T-cell (primary cell): ENCODE results near the gene CAMK1D. TPM values are rescaled to one million over a fixed set of nuclear protein-coding genes. Genes with fewer than 3 reads are reported as not detected.
A peak's percentile ranks its signal among the peaks of the same experiment; 100 is the strongest.

Experiments used
- ATAC-seq, 4 experiments: fragments of 200-7000 bp in 3 of 4; fragments of 150-1000 bp in 1 of 4; cut with Tn5 transposase; replicated peaks in 1 of 4; 1 replicate in 3 of 4; 2 replicates in 1 of 4; pipeline ENCODE4 v1.10.0; 2021; ENCODE audit warnings: moderate library complexity in 3 of 4, mild to moderate bottlenecking in 2 of 4, moderate number of reproducible peaks in 1 of 4
- CTCF ChIA-PET, 2 donors: fragments of 300-600 bp; sonication (Branson Sonifier 250); formaldehyde crosslinking; loops; one replicate each; lab custom pipeline; 2022; ENCODE audit warnings: antibody characterized with exemption in 2 of 2; lab: Charles Lee
- POLR2A ChIA-PET, 2 donors: fragments of 300-600 bp; sonication (Branson Sonifier 250); formaldehyde crosslinking; loops; one replicate each; lab custom pipeline; 2022; ENCODE audit warnings: antibody characterized with exemption in 2 of 2; lab: Charles Lee
- DNase-seq, 35 experiments: peaks; one replicate each; pipeline versions ENCODE4 v3.0.0 to v3.0.0-alpha.2; 2013 to 2023
- H3K27ac ChIP-seq: one replicate; pipeline ENCODE4 v1.5.1; 2013; ENCODE audit warnings: low read length
- H3K27me3 ChIP-seq, 2 experiments: replicated peaks in 1 of 2; 1 replicate in 1 of 2; 2 replicates in 1 of 2; pipeline versions ENCODE4 v1.6.1 to v1.7.0; 2013; ENCODE audit warnings: low read length in 1 of 2, mixed read lengths in 1 of 2; ENCODE audit not compliant: control insufficient read depth in 2 of 2, insufficient read depth in 2 of 2; ENCODE audit errors: extremely low read depth in 1 of 2
- H3K36me3 ChIP-seq, 2 donors: 1 replicate in 1 of 2; 2 replicates in 1 of 2; pipeline versions ENCODE4 v1.6.1 to v1.7.0; 2013; ENCODE audit warnings: low read length in 1 of 2; ENCODE audit not compliant: control insufficient read depth in 2 of 2, insufficient read depth in 1 of 2; ENCODE audit errors: extremely low read depth in 1 of 2
- H3K4me1 ChIP-seq, 2 experiments: 1 replicate in 1 of 2; 2 replicates in 1 of 2; pipeline versions ENCODE4 v1.6.1 to v1.7.0; 2013; ENCODE audit warnings: low read length in 2 of 2, mixed read lengths in 1 of 2; ENCODE audit not compliant: insufficient read depth in 2 of 2, control insufficient read depth in 1 of 2; ENCODE audit errors: extremely low read depth in 1 of 2
- H3K4me3 ChIP-seq, 2 donors: 1 replicate in 1 of 2; 2 replicates in 1 of 2; pipeline versions ENCODE4 v1.5.1 to v1.7.0; 2013; ENCODE audit warnings: mild to moderate bottlenecking in 2 of 2, low read length in 1 of 2, moderate library complexity in 1 of 2; ENCODE audit not compliant: control insufficient read depth in 1 of 2; ENCODE audit errors: extremely low read depth in 1 of 2
- H3K9me3 ChIP-seq: 2 replicates; pipeline ENCODE4 v1.7.0; 2013
- H3K27ac Mint-ChIP-seq, 2 donors: one replicate each; pipeline ENCODE4 v1.8.0; 2020 to 2021; ENCODE audit warnings: mild to moderate bottlenecking in 2 of 2, mixed read lengths in 2 of 2
- H3K27me3 Mint-ChIP-seq, 2 donors: one replicate each; pipeline ENCODE4 v1.8.0; 2021 to 2022; ENCODE audit warnings: mixed read lengths in 2 of 2
- H3K36me3 Mint-ChIP-seq: one replicate; pipeline ENCODE4 v1.8.0; 2021; ENCODE audit warnings: mixed read lengths
- H3K4me1 Mint-ChIP-seq, 3 donors: one replicate each; pipeline ENCODE4 v1.8.0; 2020 to 2022; ENCODE audit warnings: mixed read lengths in 3 of 3, mild to moderate bottlenecking in 1 of 3
- H3K4me3 Mint-ChIP-seq, 3 donors: one replicate each; pipeline ENCODE4 v1.8.0; 2020 to 2022; ENCODE audit warnings: mild to moderate bottlenecking in 3 of 3, mixed read lengths in 3 of 3, moderate library complexity in 3 of 3
- H3K9me3 Mint-ChIP-seq, 3 donors: one replicate each; pipeline ENCODE4 v1.8.0; 2020 to 2022; ENCODE audit warnings: mixed read lengths in 3 of 3
- WGBS: methylation state at CpG from one replicate; pipeline ENCODE4 v1.1.5; 2013; ENCODE audit warnings: missing lambda C conversion rate; ENCODE audit not compliant: insufficient coverage; 5-methylcytosine and 5-hydroxymethylcytosine counted together
- total RNA-seq, 35 experiments: library from RNA in 6 of 35; stranded (reverse) in 6 of 35; fragments of 120-200 nt in 1 of 35; gene quantifications; one replicate each; pipeline versions ENCODE4 v1.2.1 to v1.2.4 and lab custom pipeline; 2013 to 2026

CAMK1D gene
- total RNA-seq, 5 donors from 2014 or later (not counting 1 experiment from before 2014, with no cell fraction given) = 16.8 to 31.3 (median 23.6) TPM

- Mint-ChIP-seq H3K27ac (no peak overlapping the region), H3K4me1 (peaks cover 21 to 42% (median 27%) of the 10 kb centered on the region in 3 donors), H3K27me3 (no peaks in the 10 kb centered on the region), H3K9me3 (no peaks in the 10 kb centered on the region), H3K36me3 (no peaks in the 10 kb centered on the region), H3K4me3 (no peak overlapping the region)
- ChIA-PET CTCF (no interaction called here), POLR2A (interaction anchor here in 1 of 2 donors (0.6 kb wide), 1 partner anchor 137 kb away, joined by 3 read pairs; no protein-coding TSS in a partner anchor)
- Histone ChIP-seq H3K4me1 (no peaks in the 10 kb centered on the region), H3K4me3 (no peak overlapping the region), H3K36me3 (no peaks in the 10 kb centered on the region), H3K27me3 (no peaks in the 10 kb centered on the region), H3K9me3 (no peaks in the 10 kb centered on the region), H3K27ac (no peak overlapping the region)
- 100% methylated on average over 2 of the region's 6 CpGs for WGBS
- ATAC-seq (no peak), DNase-seq (no peak)
These were observed 47.2 kb downstream of the CAMK1D start for GRCh38 chr10:12396567-12396966.

GRCh38 chr10:12397147-12397896 is 48.0 kb downstream of the CAMK1D start:
- Mint-ChIP-seq H3K4me1 (peaks cover 22 to 38% (median 26%) of the 10 kb centered on the region in 3 donors), H3K4me3 (no peak overlapping the region), H3K36me3 (peaks cover under 1% of the 10 kb centered on the region), H3K27ac (no peak overlapping the region), H3K9me3 (no peaks in the 10 kb centered on the region), H3K27me3 (no peaks in the 10 kb centered on the region)
- H3K36me3 ChIP-seq = no peaks in the 10 kb centered on the region
- no peak overlapping the region for H3K27ac ChIP-seq
- no peak overlapping the region for H3K4me3 ChIP-seq
- H3K4me1 ChIP-seq = no peaks in the 10 kb centered on the region
- no peaks in the 10 kb centered on the region for H3K9me3 ChIP-seq
- POLR2A ChIA-PET = interaction anchor here in 1 of 2 donors (0.6 kb wide), 1 partner anchor 137 kb away, joined by 3 read pairs; no protein-coding TSS in a partner anchor
- 97% methylated on average over 9 of the region's 10 CpGs for WGBS
- DNase-seq (no peak), ATAC-seq (no peak)
- no peaks in the 10 kb centered on the region for H3K27me3 ChIP-seq
- CTCF ChIA-PET = no interaction called here

DNA sequence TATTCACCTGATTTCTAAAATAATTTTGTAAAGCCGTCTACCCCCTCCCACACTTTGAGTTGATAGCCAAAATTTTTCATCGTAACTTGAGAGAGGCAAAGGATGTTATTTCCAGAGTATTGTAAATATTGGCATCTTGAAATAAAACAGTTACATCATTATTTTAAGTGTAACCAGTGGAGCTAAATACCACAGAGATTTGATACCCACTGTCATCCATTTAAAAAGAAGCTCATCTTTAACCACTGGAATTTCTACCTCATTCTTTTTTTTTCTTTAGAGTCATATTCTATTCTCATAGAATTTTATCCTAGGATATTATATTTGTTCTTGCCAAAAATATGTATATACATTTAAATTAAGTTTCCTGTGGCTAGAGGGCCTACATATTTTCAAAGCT is 48.6 kb downstream of the CAMK1D start:
- Histone ChIP-seq H3K9me3 (no peaks in the 10 kb centered on the region), H3K36me3 (no peaks in the 10 kb centered on the region), H3K4me1 (no peaks in the 10 kb centered on the region), H3K27ac (no peak overlapping the region), H3K27me3 (no peaks in the 10 kb centered on the region), H3K4me3 (no peak overlapping the region)
- ChIA-PET POLR2A (no interaction called here), CTCF (no interaction called here)
- Mint-ChIP-seq H3K27ac (no peak overlapping the region), H3K4me3 (no peak overlapping the region), H3K36me3 (peaks cover 5% of the 10 kb centered on the region), H3K27me3 (no peaks in the 10 kb centered on the region), H3K4me1 (peaks cover 22 to 32% (median 22%) of the 10 kb centered on the region in 3 donors), H3K9me3 (no peaks in the 10 kb centered on the region)
- WGBS = no CpG with 5 or more reads among the region's 2 CpGs
- DNase-seq = no peak
- no peak for ATAC-seq

DNA sequence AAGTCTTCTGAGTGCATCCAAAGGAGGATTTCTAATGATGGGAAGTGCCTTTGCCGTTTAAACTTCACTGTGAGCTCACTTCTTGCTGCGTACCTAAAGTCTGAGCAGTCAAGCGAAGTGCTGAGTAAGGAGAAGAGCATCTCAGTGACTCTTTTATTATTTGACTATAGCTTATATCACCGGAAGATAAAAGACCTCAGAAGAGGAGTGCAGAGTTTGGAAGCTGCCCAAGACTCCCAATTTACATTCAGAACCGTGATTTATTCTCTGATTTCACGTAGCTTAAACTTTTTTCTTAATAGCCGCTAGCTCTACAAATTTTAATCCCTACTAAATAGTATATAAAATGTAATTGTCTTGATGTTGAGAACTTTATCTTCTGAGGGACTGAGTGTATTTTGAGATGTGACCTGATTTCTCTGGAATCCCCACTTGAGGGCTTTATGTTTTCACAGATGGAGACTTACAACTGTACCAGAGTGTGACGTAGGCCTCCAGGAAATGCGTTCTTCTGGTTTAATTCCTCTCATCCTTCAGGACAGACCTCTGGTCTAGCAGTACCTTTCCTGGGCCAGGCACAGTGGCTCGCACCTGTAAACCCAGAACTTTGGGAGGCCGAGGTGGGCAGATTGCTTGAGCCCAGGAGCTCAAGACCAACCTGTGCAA is 51.1 kb downstream of the CAMK1D start:
- DNase-seq = no peak
- ChIA-PET CTCF (no interaction called here), POLR2A (no interaction called here)
- 100% methylated on average over 1 of the region's 11 CpGs for WGBS
- Histone ChIP-seq H3K4me1 (no peaks in the 10 kb centered on the region), H3K36me3 (no peaks in the 10 kb centered on the region), H3K27me3 (no peaks in the 10 kb centered on the region), H3K9me3 (no peaks in the 10 kb centered on the region), H3K27ac (no peak overlapping the region), H3K4me3 (no peak overlapping the region)
- no peaks in the 10 kb centered on the region for H3K9me3 Mint-ChIP-seq
- peaks cover 8% of the 10 kb centered on the region for H3K36me3 Mint-ChIP-seq
- no peak overlapping the region for H3K27ac Mint-ChIP-seq
- H3K4me3 Mint-ChIP-seq = no peak overlapping the region
- ATAC-seq = no peak
- peaks cover 17 to 22% (median 20%) of the 10 kb centered on the region in 3 donors for H3K4me1 Mint-ChIP-seq
- H3K27me3 Mint-ChIP-seq = no peaks in the 10 kb centered on the region

DNA sequence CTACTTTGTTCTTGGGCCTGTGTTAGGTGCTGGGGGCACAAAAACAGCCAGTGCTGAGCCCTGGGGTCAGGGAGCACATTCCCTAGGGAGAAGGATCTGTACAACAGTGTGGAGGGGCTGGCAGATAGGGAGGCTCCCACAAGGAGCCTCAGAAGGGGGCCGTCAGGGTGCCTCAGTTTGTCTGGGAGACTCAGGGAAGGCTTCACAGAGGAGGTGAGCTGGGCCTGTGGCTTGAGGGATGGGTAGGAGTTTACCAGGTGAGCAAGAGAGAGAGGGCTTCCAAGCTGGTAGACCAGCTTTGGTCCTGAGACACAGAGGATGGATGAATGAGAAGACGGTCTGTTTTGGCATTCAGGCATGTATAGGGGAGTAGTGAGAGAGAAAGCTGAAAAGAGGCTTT is 52.1 kb downstream of the CAMK1D start:
- CTCF ChIA-PET = interaction anchor here in 1 of 2 donors (0.6 to 1.1 kb wide), 2 partner anchors 31 to 255 kb away, joined by 4 to 5 read pairs; no protein-coding TSS in a partner anchor
- Mint-ChIP-seq H3K9me3 (no peaks in the 10 kb centered on the region), H3K27ac (peak overlapping the region in 1 of 2 donors; percentile 24), H3K27me3 (no peaks in the 10 kb centered on the region), H3K36me3 (peaks cover 15% of the 10 kb centered on the region), H3K4me3 (no peak overlapping the region), H3K4me1 (peaks cover 13 to 20% (median 17%) of the 10 kb centered on the region in 3 donors)
- DNase-seq = no peak
- Histone ChIP-seq H3K4me3 (no peak overlapping the region), H3K27me3 (no peaks in the 10 kb centered on the region), H3K36me3 (peaks cover 0 to 4% of the 10 kb centered on the region in 2 donors), H3K27ac (no peak overlapping the region), H3K4me1 (no peaks in the 10 kb centered on the region), H3K9me3 (no peaks in the 10 kb centered on the region)
- POLR2A ChIA-PET = no interaction called here
- no peak for ATAC-seq
- 100% methylated on average over 1 of the region's 2 CpGs for WGBS

DNA sequence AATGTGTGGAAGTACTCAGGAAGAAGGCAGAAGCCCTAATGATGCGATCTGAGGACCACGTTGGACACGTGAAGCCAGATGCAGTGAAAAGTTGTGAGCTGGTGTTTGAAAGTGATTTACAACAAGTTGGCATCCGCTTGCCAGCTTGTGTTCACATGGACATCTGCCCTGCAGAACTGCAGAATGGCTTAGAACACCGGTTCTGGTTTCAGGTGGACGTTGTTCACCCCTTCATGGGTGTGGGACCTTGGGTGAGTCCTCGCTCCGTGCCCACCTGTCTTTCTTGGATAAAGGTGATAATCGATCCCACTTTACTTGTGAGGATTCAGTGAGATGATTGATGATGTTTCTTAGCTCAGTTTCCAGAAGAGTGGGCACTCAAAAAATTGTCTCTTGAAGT is 53.8 kb downstream of the CAMK1D start:
- no peaks in the 10 kb centered on the region for H3K27me3 ChIP-seq
- H3K4me1 ChIP-seq = no peaks in the 10 kb centered on the region
- ChIA-PET POLR2A (no interaction called here), CTCF (interaction anchor here in 1 of 2 donors (1.0 kb wide), 1 partner anchor 29 kb away, joined by 3 read pairs; no protein-coding TSS in a partner anchor)
- Mint-ChIP-seq H3K4me1 (peaks cover 14 to 17% (median 15%) of the 10 kb centered on the region in 3 donors), H3K27ac (no peak overlapping the region), H3K27me3 (no peaks in the 10 kb centered on the region), H3K9me3 (no peaks in the 10 kb centered on the region), H3K4me3 (no peak overlapping the region), H3K36me3 (peaks cover 24% of the 10 kb centered on the region)
- 99% methylated on average over 6 of the region's 9 CpGs for WGBS
- H3K27ac ChIP-seq = no peak overlapping the region
- H3K36me3 ChIP-seq = peaks cover 0 to 4% of the 10 kb centered on the region in 2 donors
- ATAC-seq = no peak
- no peak overlapping the region for H3K4me3 ChIP-seq
- H3K9me3 ChIP-seq = no peaks in the 10 kb centered on the region
- no peak for DNase-seq
